ENCODE results near the gene CTIF.

The CTIF gene

GRCh38 chr18:48778344-48779011 is 239.6 kb downstream of the CTIF start:
- TF ChIP-seq CTCF (IDR thresholded peaks at IDR 0.05; ENCODE audit: low read depth, low read length), result no peak
- H3K27me3 ChIP-seq, result no peaks in the 10 kb centered on the region
- no peaks in the 10 kb centered on the region for H3K36me3 ChIP-seq
- no peak overlapping the region for H3K4me3 ChIP-seq (ENCODE audit: low read depth, low read length)
- DNase-seq, result no peak
- H3K4me1 ChIP-seq, result peaks cover 37% of the 10 kb centered on the region
- H3K9me3 ChIP-seq, result no peaks in the 10 kb centered on the region

- Histone ChIP-seq H3K4me1 (peaks cover 37% of the 10 kb centered on the region), H3K27me3 (no peaks in the 10 kb centered on the region), H3K9me3 (no peaks in the 10 kb centered on the region), H3K36me3 (no peaks in the 10 kb centered on the region), H3K4me3 (ENCODE audit: low read depth, low read length) (no peak overlapping the region)
- no peak for TF ChIP-seq CTCF (IDR thresholded peaks at IDR 0.05; ENCODE audit: low read depth, low read length)
- DNase-seq, result no peak
Observed at GRCh38 chr18:48779462-48779861, 240.6 kb downstream of the CTIF start.

- Histone ChIP-seq H3K36me3 (no peaks in the 10 kb centered on the region), H3K4me1 (peaks cover 37% of the 10 kb centered on the region), H3K9me3 (no peaks in the 10 kb centered on the region), H3K27me3 (no peaks in the 10 kb centered on the region), H3K4me3 (ENCODE audit: low read depth, low read length) (no peak overlapping the region)
- no peak for DNase-seq
- no peak for TF ChIP-seq CTCF (IDR thresholded peaks at IDR 0.05; ENCODE audit: low read depth, low read length)
Observed at GRCh38 chr18:48780201-48780912, 241.5 kb downstream of the CTIF start.

- no peak for DNase-seq
- H3K4me3 ChIP-seq (ENCODE audit: low read depth, low read length), result no peak overlapping the region
- H3K9me3 ChIP-seq, result no peaks in the 10 kb centered on the region
- no peak for TF ChIP-seq CTCF (IDR thresholded peaks at IDR 0.05; ENCODE audit: low read depth, low read length)
- no peaks in the 10 kb centered on the region for H3K27me3 ChIP-seq
- peaks cover 37% of the 10 kb centered on the region for H3K4me1 ChIP-seq
- no peaks in the 10 kb centered on the region for H3K36me3 ChIP-seq
Observed at GRCh38 chr18:48780913-48781162, 242.0 kb downstream of the CTIF start.

GRCh38 chr18:48781163-48781987 is 242.5 kb downstream of the CTIF start:
- Histone ChIP-seq H3K36me3 (no peaks in the 10 kb centered on the region), H3K4me3 (ENCODE audit: low read depth, low read length) (0 out of 2 replicates have a peak overlapping the region, but pooled peaks have one; percentile 6)
- DNase-seq, result peak; percentile 90

More at GRCh38 chr18:48781163-48781987, 242.5 kb downstream of the CTIF start:
- no peak for TF ChIP-seq CTCF (IDR thresholded peaks at IDR 0.05; ENCODE audit: low read depth, low read length)
- Histone ChIP-seq H3K4me1 (peaks cover 37% of the 10 kb centered on the region), H3K27me3 (no peaks in the 10 kb centered on the region), H3K9me3 (no peaks in the 10 kb centered on the region)

Measured in BE2C (cell line).